Upper lobe of left lung (tissue), 6 donors: ENCODE data around the gene HHAT. TPM values are rescaled to one million over a fixed set of nuclear protein-coding genes. Genes with fewer than 3 reads are reported as not detected.

Source experiments
- ATAC-seq, 2 donors: fragments of 200-7000 bp; cut with Tn5 transposase; one replicate each; pipeline ENCODE4 v1.9.1; 2022; ENCODE audit warnings: mild to moderate bottlenecking in 2 of 2, moderate library complexity in 2 of 2; ENCODE audit not compliant: low FRiP score in 2 of 2
- DNase-seq, 2 donors: peaks; one replicate each; pipeline ENCODE4 v3.0.0-alpha.2; 2019 to 2020
- H3K27ac ChIP-seq, 4 donors: fragments of 200-600 bp; sonication (generic); one replicate each; pipeline ENCODE4 v1.5.1; 2016 to 2019
- H3K27me3 ChIP-seq, 4 donors: fragments of 200-600 bp; sonication (generic); one replicate each; pipeline ENCODE4 v1.5.1; 2017 to 2019
- H3K36me3 ChIP-seq, 4 donors: fragments of 200-600 bp; sonication (generic); one replicate each; pipeline ENCODE4 v1.5.1; 2016 to 2019
- H3K4me1 ChIP-seq, 4 donors: fragments of 200-600 bp; sonication (generic); one replicate each; pipeline ENCODE4 v1.5.1; 2018 to 2019
- H3K4me3 ChIP-seq, 4 donors: fragments of 200-600 bp; sonication (generic); one replicate each; pipeline ENCODE4 v1.5.1; 2017 to 2019; ENCODE audit warnings: mild to moderate bottlenecking in 2 of 4, moderate library complexity in 1 of 4
- H3K9me3 ChIP-seq, 4 donors: fragments of 200-600 bp; sonication (generic); one replicate each; pipeline ENCODE4 v1.5.1; 2018 to 2019
- EP300 ChIP-seq, 4 donors: sonication (generic); formaldehyde crosslinking; IDR thresholded peaks; one replicate each; pipeline ENCODE4 v1.5.1; 2017; ENCODE audit warnings: antibody characterized with exemption in 4 of 4, control low read depth in 2 of 4
- POLR2A ChIP-seq, 4 donors: fragments of 450-650 bp; IDR thresholded peaks; one replicate each; pipeline ENCODE4 v1.5.1; 2016 to 2017; ENCODE audit warnings: antibody characterized with exemption in 4 of 4, mild to moderate bottlenecking in 2 of 4
- POLR2AphosphoS5 ChIP-seq, 2 donors: sonication (generic); formaldehyde crosslinking; IDR thresholded peaks; one replicate each; pipeline ENCODE4 v1.5.1; 2017; ENCODE audit warnings: antibody characterized with exemption in 2 of 2
- WGBS, 2 donors: methylation state at CpG; one replicate each; pipeline ENCODE4 v1.1.5; 2017 to 2018; 5-methylcytosine and 5-hydroxymethylcytosine counted together
- total RNA-seq, 6 donors: library from RNA; depleted of rRNA in 4 of 6; stranded (reverse); fragments of >200 nt in 4 of 6; gene quantifications; one replicate each; pipeline versions ENCODE4 v1.1.0 to v1.2.1, GENCODE V29; 2016 to 2021
- TF ChIP-seq, protein P1 (sequence below), 6 experiments: fragments of 450-650 bp in 4 of 6; fragments of 200-600 bp in 2 of 6; sonication (generic) in 2 of 6; IDR thresholded peaks; one replicate each; pipeline ENCODE4 v1.5.1; 2016 to 2019; ENCODE audit warnings: antibody characterized with exemption in 6 of 6
- donor health status: DM: no; HTN: no; CAD: no; lungs with moderate emphysema.
- donor health status: DM: no; HTN: yes; CAD: no; lungs with severe emphysema.

HHAT gene
- total RNA-seq, 6 donors from 2014 or later: 4.6 to 8.1 (median 5.7) TPM

DNA sequence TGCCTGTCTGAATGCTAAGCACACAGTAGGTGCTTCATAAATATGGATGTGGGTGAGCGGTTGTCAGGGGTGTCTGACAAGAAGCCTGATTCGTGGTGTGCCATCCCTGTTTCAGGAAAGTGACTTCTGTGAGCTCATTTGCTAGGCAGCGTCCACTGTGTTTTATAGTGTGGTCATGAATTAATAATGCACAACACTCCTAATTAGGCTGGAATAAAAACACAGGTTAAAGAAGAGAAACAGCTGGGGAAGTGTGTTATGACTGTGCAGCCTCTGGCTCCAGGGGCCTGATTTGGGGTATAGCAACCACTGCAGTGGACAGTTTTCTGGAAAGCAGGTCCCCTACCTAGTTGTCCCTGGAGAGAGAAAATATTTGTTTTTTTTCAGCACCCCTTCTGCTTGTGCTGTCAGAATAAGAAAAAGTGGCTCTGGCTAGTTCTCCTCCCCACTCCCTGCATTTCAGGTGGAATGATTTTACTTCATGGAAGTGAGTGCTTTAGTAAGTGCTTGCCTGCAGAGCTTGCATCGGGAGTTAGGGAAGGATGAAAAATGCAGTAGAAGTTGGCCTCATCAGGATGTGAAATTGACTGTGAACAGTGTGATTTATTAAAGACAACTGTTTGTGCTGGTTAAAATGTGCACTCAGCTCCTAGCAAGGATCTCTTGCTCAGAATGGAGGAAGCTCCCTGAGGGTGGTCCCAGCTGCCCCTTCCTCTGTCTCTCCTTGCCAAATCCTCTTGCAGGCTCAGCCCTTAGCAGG lies 333.8 kb downstream of the HHAT start:
- 87 to 95% methylated on average over 4 of the region's 4 CpGs for WGBS, 2 donors
- DNase-seq: no peak
- no peak for TF ChIP-seq POLR2A (IDR thresholded peaks at IDR 0.05)
- TF ChIP-seq, protein P1, sequence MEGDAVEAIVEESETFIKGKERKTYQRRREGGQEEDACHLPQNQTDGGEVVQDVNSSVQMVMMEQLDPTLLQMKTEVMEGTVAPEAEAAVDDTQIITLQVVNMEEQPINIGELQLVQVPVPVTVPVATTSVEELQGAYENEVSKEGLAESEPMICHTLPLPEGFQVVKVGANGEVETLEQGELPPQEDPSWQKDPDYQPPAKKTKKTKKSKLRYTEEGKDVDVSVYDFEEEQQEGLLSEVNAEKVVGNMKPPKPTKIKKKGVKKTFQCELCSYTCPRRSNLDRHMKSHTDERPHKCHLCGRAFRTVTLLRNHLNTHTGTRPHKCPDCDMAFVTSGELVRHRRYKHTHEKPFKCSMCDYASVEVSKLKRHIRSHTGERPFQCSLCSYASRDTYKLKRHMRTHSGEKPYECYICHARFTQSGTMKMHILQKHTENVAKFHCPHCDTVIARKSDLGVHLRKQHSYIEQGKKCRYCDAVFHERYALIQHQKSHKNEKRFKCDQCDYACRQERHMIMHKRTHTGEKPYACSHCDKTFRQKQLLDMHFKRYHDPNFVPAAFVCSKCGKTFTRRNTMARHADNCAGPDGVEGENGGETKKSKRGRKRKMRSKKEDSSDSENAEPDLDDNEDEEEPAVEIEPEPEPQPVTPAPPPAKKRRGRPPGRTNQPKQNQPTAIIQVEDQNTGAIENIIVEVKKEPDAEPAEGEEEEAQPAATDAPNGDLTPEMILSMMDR (IDR thresholded peaks at IDR 0.05): no peak
- no peak for TF ChIP-seq EP300 (IDR thresholded peaks at IDR 0.05)

DNA sequence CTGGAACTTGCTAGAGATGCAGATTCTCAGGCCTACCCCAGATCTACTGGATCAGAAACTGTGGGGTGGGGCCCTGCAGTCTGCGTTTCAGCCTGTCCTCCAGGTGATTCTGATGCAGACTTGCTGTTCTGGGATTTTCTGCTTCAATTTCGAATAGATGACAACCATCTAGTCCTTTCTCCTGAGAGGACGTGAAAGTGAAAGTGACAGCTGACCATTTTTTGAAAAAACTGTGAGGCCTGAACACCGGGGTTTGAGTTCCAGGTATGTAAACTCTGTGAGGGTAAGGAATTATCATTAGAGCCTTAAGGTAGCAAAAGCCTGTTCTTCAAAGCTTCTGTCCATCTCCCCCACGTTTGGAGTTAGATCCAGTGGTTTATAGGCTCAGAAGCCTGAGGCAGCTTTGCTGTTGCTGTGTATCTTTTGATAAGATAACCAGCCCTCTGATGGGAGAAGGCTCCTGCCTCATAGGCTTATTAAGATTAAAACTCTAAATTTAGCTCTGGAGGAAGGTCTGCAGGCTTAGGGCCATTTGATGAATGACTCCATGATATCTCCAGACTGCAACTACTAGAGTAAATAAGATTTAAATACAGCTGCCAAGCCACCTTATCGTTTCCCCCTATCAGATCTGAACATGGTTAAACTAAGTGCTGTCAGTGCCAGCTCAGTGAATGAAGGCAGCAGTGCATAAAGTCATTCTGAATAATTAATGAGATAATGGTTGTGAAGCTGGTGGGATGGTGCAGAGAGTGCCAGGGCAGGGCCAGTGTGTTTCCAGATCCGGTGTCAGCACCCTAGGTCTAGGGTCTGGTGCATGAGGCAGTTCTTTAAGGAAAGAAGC lies 335.2 kb downstream of the HHAT start:
- H3K9me3 ChIP-seq: no peaks in the 10 kb centered on the region
- DNase-seq (no peak), ATAC-seq (peak in 1 of 2 donors; percentile 30)
- no peaks in the 10 kb centered on the region for H3K36me3 ChIP-seq
- no peaks in the 10 kb centered on the region for H3K4me1 ChIP-seq
- no peak overlapping the region for H3K27ac ChIP-seq
- H3K4me3 ChIP-seq: no peak overlapping the region
- 53 to 62% methylated on average over 6 to 7 of the region's 7 CpGs for WGBS, 2 donors
- no peak for TF ChIP-seq EP300 (IDR thresholded peaks at IDR 0.05)
- TF ChIP-seq, protein P1 (IDR thresholded peaks at IDR 0.05): no peak
- TF ChIP-seq POLR2AphosphoS5 (IDR thresholded peaks at IDR 0.05): no peak
- TF ChIP-seq POLR2A (IDR thresholded peaks at IDR 0.05): no peak
- no peaks in the 10 kb centered on the region for H3K27me3 ChIP-seq

More for the DNA sequence above, 333.8 kb downstream of the HHAT start:
- no peak overlapping the region for H3K27ac ChIP-seq
- H3K9me3 ChIP-seq: no peaks in the 10 kb centered on the region
- H3K27me3 ChIP-seq: no peaks in the 10 kb centered on the region
- ATAC-seq: no peak
- H3K36me3 ChIP-seq: no peaks in the 10 kb centered on the region
- no peak overlapping the region for H3K4me3 ChIP-seq
- no peaks in the 10 kb centered on the region for H3K4me1 ChIP-seq

DNA sequence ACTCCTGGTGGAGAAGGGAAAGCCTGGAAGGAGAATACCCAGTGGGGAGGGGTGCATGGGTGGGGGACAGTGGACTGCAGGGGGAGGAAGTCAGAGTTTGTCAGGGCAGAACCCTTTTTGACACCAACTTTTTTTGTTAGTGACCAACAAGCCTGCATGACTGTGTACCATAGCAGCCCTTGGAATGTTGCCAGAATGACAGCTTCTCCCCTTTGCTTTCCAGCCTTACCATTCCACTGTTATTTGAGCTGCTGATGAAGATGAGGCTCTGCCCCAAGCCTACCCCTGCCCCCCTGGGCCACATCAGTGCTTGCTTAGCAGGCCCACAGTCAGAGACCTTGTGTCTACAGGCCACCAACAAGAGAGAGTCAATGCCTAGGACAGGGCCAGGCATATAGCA lies 341.2 kb downstream of the HHAT start:
- H3K27ac ChIP-seq: no peak overlapping the region
- no peaks in the 10 kb centered on the region for H3K27me3 ChIP-seq
- no peaks in the 10 kb centered on the region for H3K9me3 ChIP-seq
- H3K36me3 ChIP-seq: no peaks in the 10 kb centered on the region
- H3K4me3 ChIP-seq: no peak overlapping the region
- DNase-seq (no peak), ATAC-seq (peak in 1 of 2 donors; percentile 16)
- no peaks in the 10 kb centered on the region for H3K4me1 ChIP-seq
- TF ChIP-seq EP300 (IDR thresholded peaks at IDR 0.05) (no peak), POLR2AphosphoS5 (IDR thresholded peaks at IDR 0.05) (no peak), POLR2A (IDR thresholded peaks at IDR 0.05) (no peak)
- TF ChIP-seq, protein P1 (IDR thresholded peaks at IDR 0.05): no peak

DNA sequence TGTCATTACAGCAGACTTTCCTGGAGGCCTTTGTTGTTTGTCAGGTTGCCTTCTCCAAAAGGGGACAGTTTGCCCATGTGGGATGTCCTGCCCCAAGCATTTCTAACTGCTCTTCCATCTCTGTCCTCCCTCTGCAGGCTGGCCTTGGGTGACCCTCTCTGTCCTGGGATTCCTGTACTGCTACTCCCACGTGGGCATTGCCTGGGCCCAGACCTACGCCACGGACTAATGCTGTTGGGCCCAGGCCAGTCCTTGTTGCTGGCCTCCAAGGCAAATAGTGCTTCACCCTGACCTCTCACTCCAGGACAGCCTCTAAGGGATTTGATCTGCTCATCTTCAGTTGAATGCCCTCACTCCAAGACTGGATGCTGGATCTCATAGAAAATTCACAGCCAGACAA lies 345.4 kb downstream of the HHAT start:
- DNase-seq (no peak), ATAC-seq (no peak)
- Histone ChIP-seq H3K27ac (no peak overlapping the region), H3K4me1 (no peaks in the 10 kb centered on the region), H3K9me3 (no peaks in the 10 kb centered on the region), H3K4me3 (no peak overlapping the region), H3K36me3 (no peaks in the 10 kb centered on the region), H3K27me3 (no peaks in the 10 kb centered on the region)
- TF ChIP-seq, protein P1 (IDR thresholded peaks at IDR 0.05): no peak
- TF ChIP-seq POLR2AphosphoS5 (IDR thresholded peaks at IDR 0.05) (no peak), EP300 (IDR thresholded peaks at IDR 0.05) (no peak), POLR2A (IDR thresholded peaks at IDR 0.05) (no peak)
- WGBS, 2 donors: 72 to 94% methylated on average over 3 of the region's 3 CpGs
